ENCODE data around the gene FCER1G. TPM values are rescaled to one million over a fixed set of nuclear protein-coding genes. Genes with fewer than 3 reads are reported as not detected.

Gene FCER1G
- total RNA-seq, 1 donor: not detected

- no peak for DNase-seq (ENCODE audit: low read depth)
- no peak overlapping the region for H3K4me3 ChIP-seq (ENCODE audit: low read depth, low read length)
- TF ChIP-seq, protein P1, sequence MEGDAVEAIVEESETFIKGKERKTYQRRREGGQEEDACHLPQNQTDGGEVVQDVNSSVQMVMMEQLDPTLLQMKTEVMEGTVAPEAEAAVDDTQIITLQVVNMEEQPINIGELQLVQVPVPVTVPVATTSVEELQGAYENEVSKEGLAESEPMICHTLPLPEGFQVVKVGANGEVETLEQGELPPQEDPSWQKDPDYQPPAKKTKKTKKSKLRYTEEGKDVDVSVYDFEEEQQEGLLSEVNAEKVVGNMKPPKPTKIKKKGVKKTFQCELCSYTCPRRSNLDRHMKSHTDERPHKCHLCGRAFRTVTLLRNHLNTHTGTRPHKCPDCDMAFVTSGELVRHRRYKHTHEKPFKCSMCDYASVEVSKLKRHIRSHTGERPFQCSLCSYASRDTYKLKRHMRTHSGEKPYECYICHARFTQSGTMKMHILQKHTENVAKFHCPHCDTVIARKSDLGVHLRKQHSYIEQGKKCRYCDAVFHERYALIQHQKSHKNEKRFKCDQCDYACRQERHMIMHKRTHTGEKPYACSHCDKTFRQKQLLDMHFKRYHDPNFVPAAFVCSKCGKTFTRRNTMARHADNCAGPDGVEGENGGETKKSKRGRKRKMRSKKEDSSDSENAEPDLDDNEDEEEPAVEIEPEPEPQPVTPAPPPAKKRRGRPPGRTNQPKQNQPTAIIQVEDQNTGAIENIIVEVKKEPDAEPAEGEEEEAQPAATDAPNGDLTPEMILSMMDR (IDR thresholded peaks at IDR 0.05; ENCODE audit: insufficient read depth, low read length): no peak
Observed at GRCh38 chr1:161185732-161186311, 29.3 kb upstream of the FCER1G start.

GRCh38 chr1:161187311-161187710, 27.8 kb upstream of the FCER1G start:
- no peak overlapping the region for H3K4me3 ChIP-seq (ENCODE audit: low read depth, low read length)
- DNase-seq (ENCODE audit: low read depth): no peak
- TF ChIP-seq, protein P1 (IDR thresholded peaks at IDR 0.05; ENCODE audit: insufficient read depth, low read length): no peak

DNA sequence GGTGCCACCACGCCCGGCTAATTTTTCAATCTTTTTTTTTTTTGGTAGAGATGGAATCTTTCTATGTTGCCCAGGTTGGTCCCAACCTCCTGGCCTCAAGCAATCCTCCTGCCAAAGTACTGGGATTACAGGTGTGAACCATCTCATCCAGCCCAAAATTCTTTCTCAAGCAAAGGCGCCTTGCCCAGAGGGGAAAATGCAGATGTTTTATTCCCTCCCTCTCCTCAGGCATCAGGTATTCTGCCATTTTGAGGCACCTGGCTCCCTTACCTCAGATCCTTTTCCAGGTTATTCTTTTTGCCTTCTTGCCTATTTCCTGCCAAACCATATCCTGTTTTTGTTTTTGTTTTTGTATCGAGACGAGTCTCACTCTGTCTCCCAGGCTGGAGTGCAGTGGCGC, 26.7 kb upstream of the FCER1G start:
- DNase-seq (ENCODE audit: low read depth): no peak
- TF ChIP-seq, protein P1 (IDR thresholded peaks at IDR 0.05; ENCODE audit: insufficient read depth, low read length): no peak
- no peak overlapping the region for H3K4me3 ChIP-seq (ENCODE audit: low read depth, low read length)

GRCh38 chr1:161189036-161189435, 26.1 kb upstream of the FCER1G start:
- no peak overlapping the region for H3K4me3 ChIP-seq (ENCODE audit: low read depth, low read length)
- DNase-seq (ENCODE audit: low read depth): peak; percentile 35
- TF ChIP-seq, protein P1 (IDR thresholded peaks at IDR 0.05; ENCODE audit: insufficient read depth, low read length): no peak

DNA sequence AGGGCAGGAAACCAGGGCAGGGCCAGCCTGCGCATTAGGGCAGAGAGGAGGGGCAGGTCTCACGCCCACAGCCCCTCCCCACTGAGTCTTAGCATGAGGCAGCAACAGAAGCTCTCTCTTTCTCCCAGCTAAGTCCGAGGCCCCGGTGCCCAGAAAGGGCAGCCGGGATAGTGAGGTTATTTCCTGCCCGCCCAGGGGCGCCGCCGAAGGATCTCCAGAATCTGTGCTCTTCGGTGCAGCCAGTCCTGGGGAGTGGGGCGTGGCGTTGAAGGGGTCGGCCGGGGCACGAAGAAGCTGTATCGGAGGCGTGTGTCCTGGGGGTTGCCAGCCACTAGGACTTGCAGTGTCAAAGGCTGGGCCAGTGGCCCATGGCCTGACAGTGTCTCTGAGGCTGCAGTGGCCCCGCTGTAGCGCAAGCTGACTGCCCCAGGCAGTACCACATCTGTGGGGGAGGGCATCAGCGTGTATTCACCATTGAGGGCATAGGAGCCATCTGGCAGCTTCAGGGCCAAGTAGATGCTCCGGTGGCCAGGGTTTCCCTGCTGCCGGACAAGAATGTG, 24.1 kb upstream of the FCER1G start:
- no peak for DNase-seq (ENCODE audit: low read depth)
- TF ChIP-seq, protein P1 (IDR thresholded peaks at IDR 0.05; ENCODE audit: insufficient read depth, low read length): no peak
- no peak overlapping the region for H3K4me3 ChIP-seq (ENCODE audit: low read depth, low read length)

DNA sequence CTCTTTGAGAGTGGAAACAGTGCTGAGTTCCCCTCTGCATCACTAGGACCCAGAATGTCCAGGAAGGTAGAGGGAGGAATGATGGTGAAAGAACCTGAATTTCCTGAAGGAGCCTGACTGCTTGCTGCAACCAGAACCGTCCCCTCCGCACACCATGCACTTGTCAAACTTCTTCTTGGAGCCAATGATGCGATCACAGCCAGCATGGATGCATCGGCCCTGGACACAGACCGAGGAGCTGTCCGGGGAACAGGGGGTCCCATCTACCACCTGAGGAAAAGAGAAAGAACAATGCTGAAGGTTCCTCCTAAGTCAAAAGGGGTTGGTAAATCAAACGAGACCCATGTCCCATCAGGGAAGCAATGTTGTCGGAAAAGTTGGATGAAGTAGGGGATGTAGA, 23.1 kb upstream of the FCER1G start:
- TF ChIP-seq, protein P1 (IDR thresholded peaks at IDR 0.05; ENCODE audit: insufficient read depth, low read length): no peak
- DNase-seq (ENCODE audit: low read depth): no peak
- H3K4me3 ChIP-seq (ENCODE audit: low read depth, low read length): no peak overlapping the region
